HG03439 (cell line): Measurements from ENCODE around the gene DLGAP1.
A peak's percentile ranks its signal among the peaks of the same experiment; 100 is the strongest.

Source experiments
- ATAC-seq: cut with Tn5 transposase; IDR thresholded peaks from one replicate; pipeline ENCODE4 v1.9.1; 2021; ENCODE audit warnings: mild to moderate bottlenecking, moderate library complexity; ENCODE audit not compliant: unreplicated experiment

Gene DLGAP1

DNA sequence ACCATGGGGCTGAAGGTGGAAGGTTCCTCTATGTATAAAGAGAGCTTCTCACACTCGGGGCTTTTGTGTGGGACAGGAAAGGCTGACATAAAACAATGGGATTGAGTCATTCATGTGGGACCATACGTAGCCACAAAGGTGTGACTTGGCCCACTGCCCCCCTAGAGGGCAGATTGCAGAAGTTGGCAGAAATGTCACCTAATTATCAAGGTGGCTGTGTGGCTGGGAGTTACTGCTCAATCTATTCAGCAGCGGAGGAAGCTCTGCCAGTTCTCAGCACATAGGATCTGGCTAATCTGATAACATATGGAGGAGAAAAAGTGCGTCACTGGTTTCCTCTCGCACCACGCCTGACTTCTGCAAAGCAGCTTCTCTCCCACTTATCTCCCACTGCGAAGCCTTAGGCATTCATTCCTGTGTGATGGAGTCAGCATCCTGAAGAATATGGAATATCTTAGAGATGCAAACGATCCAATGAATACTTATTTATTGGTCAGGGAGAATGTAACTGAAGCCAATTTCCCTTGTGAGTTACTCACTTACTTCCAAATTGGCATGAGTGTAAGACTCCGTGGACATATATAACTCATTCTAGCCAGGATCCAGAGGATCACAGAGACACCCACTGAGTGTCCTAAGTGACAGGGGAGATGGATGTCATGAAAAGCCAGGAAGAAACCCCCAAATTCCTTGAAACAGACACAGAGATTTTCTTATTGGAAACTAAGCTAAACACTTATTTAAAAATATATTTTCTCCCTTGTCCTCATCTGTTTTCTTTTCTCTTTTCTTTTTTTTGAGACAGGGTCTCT lies 660.4 kb downstream of the DLGAP1 start:
- no peak for ATAC-seq

GRCh38 chr18:3793545-3793944 lies 661.6 kb downstream of the DLGAP1 start:
- no peak for ATAC-seq

GRCh38 chr18:3793111-3793510 lies 662.0 kb downstream of the DLGAP1 start:
- ATAC-seq = no peak

GRCh38 chr18:3792711-3793110 lies 662.4 kb downstream of the DLGAP1 start:
- ATAC-seq = no peak

DNA sequence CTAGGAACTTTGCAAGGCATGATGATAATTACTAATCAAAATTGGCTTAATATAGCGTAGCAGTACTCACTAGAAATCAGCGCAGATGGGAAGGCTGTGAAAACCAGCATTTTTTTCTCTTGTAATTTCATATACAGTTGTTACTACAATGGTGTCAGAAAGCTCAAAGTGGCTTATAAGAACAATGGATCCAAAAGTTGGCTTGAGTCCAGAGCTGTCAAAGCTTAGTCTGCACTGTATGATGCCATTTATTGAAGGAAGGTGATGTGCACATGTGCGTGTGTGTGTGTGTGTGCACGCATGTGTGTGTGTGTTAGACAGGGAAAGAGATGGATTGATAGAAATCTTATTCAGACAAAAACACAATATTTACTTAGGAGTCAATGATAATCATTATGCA lies 663.9 kb downstream of the DLGAP1 start:
- ATAC-seq = no peak

DNA sequence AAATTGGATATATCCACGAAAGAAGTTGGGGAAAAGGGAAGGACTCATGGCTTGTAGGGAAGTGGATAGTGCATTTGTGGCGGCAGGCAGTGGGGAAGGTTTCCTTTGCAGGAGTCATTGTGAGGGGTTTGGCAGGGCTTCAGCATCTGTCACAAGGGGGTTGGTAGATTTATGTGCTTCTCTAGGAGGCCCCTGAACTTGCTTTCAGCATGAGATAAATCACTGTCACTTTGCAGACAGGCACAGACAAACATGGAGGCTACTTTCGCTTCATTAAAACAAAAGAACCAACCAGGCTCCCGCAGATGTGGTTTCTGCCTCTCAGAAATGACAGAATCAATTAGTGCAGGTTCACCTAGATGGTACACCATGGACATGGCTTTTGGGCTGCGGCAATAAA lies 664.4 kb downstream of the DLGAP1 start:
- no peak for ATAC-seq

DNA sequence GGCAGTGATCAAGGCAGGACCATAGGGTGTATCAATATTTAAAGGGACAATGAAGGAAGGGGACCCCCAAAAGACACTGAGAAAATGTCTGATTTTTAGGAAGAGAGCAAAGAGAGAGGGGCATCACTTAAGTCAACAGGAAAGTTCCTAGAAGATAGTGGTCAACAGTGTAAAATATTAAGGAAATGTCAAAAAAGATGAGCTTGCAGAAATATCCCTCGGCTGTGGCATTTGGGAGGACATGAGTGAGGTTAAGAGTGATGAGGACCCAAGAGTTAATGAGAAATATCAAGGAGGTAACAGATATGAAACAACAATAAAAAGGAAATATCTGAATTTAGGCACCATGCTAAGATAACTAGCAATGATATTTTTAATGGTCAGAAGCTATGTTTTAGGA lies 665.6 kb downstream of the DLGAP1 start:
- ATAC-seq = no peak

- ATAC-seq = no peak
These were observed 670.2 kb downstream of the DLGAP1 start for GRCh38 chr18:3784949-3785348.

DNA sequence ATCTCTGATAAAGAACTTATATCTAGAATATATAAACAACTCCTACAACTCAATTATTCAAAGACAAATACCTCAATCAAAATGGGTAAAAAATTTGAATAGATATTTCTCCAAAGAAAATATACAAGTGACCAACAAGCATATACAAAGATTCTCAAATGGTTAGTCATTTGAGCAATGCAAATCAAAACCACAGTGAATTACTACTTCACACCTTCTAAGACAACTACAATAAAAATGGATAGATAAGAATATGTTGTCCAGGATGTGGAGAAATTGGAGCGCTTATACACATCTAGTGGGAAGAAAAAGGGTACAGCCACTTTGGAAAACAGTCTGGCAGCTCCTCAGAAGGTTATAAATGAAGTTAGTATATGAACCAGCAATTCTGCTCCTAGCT lies 672.2 kb downstream of the DLGAP1 start:
- no peak for ATAC-seq

GRCh38 chr18:3777719-3778118 lies 677.4 kb downstream of the DLGAP1 start:
- ATAC-seq = no peak

- no peak for ATAC-seq
These were observed 678.0 kb downstream of the DLGAP1 start for GRCh38 chr18:3777122-3777521.

- no peak for ATAC-seq
These were observed 679.1 kb downstream of the DLGAP1 start for GRCh38 chr18:3775996-3776395.

DNA sequence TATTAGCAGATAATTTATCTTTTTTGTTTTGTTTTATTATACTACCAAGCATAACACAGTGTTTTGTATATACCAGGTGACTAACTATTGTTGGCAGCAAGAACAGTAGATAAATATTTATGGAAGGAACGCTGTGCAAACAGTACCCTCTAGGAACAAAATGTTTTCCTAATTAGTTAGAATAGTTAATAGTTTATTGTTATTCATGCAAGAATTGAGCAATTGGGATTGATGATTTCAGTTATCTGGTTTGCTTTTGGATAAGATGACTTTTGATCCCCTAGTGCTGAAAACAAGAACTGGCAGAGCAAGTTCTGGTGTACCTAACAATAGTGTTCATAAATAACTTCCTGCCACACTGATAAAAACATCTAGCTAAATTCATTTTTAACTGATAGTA lies 681.8 kb downstream of the DLGAP1 start:
- ATAC-seq = no peak

DNA sequence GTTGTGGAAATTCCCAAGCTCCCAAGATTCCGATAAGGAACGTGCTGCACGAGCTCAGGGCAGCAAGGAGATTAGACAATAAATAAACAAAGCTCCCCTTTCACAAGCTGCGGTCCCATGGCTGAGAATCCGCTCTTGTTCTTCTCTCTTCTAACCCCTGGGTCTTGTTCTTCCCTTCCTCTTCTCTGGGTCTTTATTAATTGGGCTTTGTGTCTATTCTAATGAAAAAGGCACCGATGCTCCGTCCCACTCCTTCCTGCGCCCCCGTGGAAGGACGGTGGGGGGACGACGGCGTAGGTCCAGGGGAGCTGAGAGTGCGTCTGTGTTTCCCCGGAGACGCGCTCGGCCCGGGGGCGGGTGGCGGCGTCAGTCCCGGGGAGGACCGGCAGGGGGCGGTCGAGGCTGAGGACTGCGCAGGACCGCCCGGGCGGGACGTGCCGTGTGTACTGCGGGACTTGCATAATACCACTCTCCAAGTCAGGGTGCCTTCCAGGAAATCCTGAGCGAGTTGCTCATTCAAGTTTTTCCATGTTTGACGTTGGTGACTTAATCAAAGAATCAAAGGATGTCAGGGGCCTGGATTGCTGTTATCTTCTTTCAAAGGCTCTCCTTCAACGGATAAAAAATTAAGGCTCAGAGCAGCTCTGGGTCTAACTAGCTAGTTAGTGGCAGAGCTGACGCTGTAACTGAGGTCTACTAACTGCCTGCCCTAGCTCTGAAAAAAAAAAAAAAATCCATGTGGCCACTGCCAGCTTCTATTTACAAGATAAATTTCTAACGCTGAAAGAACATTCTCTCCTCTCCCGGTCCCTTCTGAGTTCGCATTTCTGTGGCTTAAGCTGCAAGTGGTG lies 683.8 kb downstream of the DLGAP1 start:
- ATAC-seq = peak; percentile 92

GRCh38 chr18:3761266-3761665 lies 693.8 kb downstream of the DLGAP1 start:
- no peak for ATAC-seq

- ATAC-seq = no peak
These were observed 694.4 kb downstream of the DLGAP1 start for GRCh38 chr18:3760741-3761140.

- no peak for ATAC-seq
These were observed 696.0 kb downstream of the DLGAP1 start for GRCh38 chr18:3759099-3759498.

DNA sequence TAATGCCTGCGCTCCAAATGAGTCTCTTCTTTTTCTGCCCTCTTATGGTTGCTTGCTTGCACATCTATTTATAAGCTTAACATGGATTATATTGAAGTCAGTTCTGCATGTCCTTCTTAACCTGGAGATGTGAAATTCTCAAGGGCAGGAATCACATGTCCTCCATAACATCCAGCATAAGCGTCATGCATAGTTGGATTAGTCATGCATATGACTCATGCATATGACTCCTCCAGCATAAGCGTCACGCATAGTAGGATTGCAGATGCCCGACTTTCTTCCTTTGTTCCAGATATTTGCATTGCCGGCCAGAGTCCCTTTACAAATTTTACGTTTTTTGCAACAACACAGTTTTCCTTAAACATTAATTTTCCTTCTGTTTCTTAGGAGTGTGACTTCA lies 696.6 kb downstream of the DLGAP1 start:
- ATAC-seq = no peak

DNA sequence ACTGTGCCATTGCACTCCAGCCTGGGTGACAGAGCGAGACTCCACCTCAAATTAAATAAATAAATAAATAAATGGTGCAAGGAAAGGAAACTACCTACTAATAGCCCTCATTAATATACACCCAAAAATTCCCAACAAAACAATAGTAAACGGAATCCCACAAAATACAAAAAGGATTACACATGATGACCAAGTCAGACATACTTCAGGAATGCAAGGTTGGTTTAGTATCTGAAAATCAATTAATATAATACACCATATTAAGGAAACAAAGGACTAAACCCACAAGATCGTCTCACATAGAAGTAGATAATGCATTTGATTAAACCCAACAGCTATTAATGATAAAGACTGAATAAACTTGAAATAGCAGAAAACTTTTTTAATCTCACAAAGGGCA lies 697.7 kb downstream of the DLGAP1 start:
- ATAC-seq = no peak

GRCh38 chr18:3753106-3753505 lies 702.0 kb downstream of the DLGAP1 start:
- ATAC-seq = no peak

DNA sequence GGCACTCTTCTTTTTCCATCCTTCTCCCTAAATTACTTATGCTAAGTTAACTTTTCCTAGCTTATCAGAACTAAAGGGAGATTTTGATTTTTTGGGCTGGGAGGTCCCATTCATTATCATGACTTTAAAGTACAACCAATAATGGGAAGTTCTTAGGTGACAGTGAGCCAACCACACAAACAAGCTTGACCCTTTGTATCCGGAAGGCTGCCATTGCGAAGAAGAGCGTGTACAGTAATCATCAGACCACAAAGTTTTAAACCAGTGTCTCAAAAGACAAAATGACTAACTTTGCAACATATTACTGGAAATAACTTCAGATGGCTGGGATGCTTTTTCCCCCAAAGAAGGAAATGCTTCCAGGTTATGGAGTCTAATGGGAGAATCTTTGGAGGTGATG lies 707.0 kb downstream of the DLGAP1 start:
- no peak for ATAC-seq
